G401 (cell line): Measurements from ENCODE around the gene PPP1R16B. TPM values are rescaled to one million over a fixed set of nuclear protein-coding genes. Genes with fewer than 3 reads are reported as not detected.

Experiments used
- DNase-seq: peaks from one replicate; pipeline ENCODE4 v3.0.0-alpha.2; 2015; ENCODE audit warnings: low spot score
- in situ Hi-C: cut with HindIII; loops from 2 replicates; pipeline ENCODE4 v1.10.0; 2016; ENCODE audit warnings: low sequenced_read_pairs, mixed read lengths
- total RNA-seq: library from RNA; depleted of rRNA; stranded (reverse); fragments of >200 nt; shearing (Covaris generic); gene quantifications from 2 replicates; pipeline ENCODE4 v1.2.3, GENCODE V29; 2014

Gene PPP1R16B
- total RNA-seq, 1 experiment from 2014 or later: not detected

- in situ Hi-C loops: no loop called here
Measured at GRCh38 chr20:38866265-38867061, 61.0 kb downstream of the PPP1R16B start.

DNA sequence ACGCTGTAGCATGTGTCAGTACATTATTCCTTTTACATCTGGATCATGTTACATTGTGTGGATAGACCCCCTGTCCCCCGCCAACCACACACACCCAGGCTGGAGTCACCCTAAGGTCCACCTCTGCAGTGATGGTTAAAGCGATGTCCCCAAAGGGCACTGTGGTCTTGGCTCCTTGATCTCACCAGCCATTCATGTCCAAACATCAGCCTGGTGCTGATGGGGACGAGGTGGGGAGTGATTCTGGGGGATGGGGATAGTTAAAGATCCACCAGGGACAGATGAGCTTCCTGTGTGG is 61.5 kb downstream of the PPP1R16B start:
- in situ Hi-C loops: no loop called here
- no peak for DNase-seq

More at GRCh38 chr20:38866265-38867061, 61.0 kb downstream of the PPP1R16B start:
- no peak for DNase-seq

- no peak for DNase-seq
- in situ Hi-C loops: no loop called here
Measured at GRCh38 chr20:38870733-38871559, 65.4 kb downstream of the PPP1R16B start.

GRCh38 chr20:38871560-38871953 is 66.1 kb downstream of the PPP1R16B start:
- no peak for DNase-seq
- in situ Hi-C loops: no loop called here

DNA sequence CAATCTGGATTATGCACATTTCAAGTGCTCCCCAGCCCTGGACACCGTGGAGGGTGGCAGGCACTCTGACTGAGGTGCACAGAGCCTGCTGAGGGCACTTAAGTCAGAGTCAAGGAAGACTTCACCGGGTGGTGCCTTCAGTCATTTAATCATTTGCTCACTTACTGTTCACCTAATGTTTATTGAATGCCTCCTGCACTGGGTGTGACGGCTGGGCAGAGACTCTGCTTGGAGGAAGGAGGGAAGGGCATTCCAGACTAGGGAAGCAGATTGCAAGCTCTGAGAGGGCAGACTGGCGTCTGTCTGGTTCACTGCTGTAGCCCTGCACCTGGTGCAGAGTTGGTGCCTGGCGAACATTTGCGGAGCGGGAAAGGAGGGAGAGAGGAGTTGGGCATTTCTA is 66.5 kb downstream of the PPP1R16B start:
- in situ Hi-C loops: no loop called here

GRCh38 chr20:38872491-38873049 is 67.1 kb downstream of the PPP1R16B start:
- in situ Hi-C loops: no loop called here
- DNase-seq: no peak

More for the DNA sequence above, 66.5 kb downstream of the PPP1R16B start:
- DNase-seq: no peak

DNA sequence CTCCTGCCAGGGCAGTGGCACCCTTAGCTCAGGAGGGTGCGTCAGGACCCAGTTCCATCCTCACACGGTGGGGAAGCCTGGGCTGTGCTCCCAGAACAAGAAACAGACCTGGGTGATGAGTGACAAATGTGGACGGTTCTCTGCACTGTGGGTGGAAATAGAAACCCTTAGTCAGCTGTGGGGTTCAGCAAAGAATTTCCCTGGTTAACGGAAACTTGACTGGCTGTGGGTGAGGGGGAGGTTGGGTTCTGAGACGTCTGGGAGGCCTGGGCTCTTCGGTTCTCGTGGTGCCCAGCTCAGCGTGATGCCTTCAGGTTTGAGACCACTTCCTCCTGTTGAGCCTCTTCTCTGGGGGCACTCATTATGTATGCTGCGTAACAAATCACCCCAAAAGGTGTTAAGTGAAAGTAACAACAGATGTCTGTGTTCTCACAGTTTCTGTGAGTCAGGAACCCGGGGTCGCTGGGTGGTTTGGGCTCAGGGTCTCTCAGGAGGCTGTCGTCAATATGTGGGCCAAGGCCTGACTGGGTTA is 67.6 kb downstream of the PPP1R16B start:
- in situ Hi-C loops: no loop called here
- no peak for DNase-seq

DNA sequence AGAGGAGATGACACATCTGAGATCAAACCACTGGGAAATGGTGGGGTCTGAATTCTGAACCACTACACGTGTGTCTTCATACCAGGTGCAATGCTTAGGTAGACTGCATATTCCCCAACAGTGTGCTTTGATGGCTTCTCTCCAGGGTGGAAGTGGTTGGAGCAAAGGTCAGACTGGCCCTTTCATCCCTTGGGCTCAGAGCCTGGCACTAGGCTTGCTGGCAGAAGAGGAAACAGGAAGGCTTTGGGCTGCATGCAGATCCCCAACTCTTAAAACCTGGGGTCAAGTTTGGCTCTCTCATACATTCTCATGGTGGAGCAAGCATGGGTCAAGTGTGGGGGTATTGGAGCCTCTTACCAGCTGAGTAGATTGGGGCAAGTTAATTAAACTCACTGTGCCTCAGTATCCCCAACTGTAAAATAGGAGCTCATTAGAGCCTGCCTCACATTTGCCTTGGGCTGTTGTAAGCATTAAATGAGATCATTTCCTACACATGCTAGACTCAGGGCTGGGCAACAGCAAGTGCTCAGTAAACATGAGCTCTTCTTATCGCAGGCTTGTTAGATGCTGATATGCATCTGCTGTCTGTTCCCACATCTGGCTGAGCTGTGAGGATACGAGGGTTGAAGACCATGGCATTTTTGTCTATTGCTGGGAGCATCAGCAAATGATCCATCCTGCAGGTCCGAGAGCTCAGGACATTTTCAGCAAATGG is 69.1 kb downstream of the PPP1R16B start:
- in situ Hi-C loops: no loop called here
- no peak for DNase-seq

- peak; percentile 78 for DNase-seq
- in situ Hi-C loops: no loop called here
Measured at GRCh38 chr20:38875175-38875993, 69.9 kb downstream of the PPP1R16B start.

DNA sequence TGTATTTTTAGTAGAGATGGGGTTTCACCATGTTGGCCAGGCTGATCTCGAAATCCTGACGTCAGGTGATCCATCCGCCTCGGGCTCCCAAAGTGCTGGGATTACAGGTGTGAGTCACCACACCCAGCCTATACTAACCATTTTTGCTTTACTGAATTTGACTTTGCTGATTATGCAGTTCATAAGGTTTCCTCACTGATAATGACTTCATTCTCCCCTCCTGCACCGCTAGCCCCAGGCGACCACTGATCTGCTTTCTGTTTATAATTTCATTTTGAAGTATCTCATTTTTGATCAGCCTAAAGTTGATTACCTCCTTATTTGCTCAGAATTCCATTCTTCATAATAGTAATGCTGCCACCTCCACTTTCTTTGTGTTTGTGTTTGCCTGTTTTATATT is 72.0 kb downstream of the PPP1R16B start:
- DNase-seq: no peak
- in situ Hi-C loops: no loop called here

GRCh38 chr20:38878866-38879265 is 73.4 kb downstream of the PPP1R16B start:
- DNase-seq: no peak
- in situ Hi-C loops: no loop called here

DNA sequence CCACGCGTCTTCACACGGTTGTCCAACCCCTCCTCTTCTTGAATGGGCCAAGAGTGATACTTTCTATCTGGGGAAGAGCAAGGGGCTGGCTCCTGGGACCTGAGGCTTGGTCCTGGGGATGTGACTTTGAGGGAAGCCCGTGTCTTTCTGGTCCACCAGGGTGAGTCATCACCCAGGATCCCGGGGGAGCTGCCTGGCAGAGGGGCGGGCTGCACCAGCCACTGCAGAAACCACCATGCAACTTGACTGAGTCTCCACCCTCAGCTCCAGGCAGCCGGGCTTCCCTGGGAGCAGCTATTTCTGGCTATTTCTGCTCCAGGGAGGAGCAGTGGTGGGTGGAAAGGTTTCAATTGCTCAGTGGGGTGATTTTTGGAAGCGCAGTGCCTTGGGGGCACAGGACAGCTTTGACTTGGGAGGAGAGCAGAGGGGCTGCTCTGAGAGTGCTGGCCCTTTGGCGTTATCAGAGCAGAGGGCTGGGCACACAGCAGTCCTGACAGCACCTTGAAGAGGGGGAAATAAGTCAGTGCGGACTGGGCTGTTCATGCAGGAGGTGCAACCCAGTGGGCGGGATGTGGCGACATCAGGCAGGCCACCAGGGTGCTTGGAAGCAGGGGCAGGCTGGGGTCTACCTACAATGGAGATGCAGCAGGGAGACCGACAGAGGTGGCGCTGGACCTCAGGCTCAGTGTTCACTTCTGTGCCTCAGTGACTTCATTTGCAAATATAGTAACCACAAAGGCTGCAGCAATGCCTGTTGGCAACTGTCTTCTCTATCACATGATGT is 75.6 kb downstream of the PPP1R16B start:
- no peak for DNase-seq
- in situ Hi-C loops: no loop called here

DNA sequence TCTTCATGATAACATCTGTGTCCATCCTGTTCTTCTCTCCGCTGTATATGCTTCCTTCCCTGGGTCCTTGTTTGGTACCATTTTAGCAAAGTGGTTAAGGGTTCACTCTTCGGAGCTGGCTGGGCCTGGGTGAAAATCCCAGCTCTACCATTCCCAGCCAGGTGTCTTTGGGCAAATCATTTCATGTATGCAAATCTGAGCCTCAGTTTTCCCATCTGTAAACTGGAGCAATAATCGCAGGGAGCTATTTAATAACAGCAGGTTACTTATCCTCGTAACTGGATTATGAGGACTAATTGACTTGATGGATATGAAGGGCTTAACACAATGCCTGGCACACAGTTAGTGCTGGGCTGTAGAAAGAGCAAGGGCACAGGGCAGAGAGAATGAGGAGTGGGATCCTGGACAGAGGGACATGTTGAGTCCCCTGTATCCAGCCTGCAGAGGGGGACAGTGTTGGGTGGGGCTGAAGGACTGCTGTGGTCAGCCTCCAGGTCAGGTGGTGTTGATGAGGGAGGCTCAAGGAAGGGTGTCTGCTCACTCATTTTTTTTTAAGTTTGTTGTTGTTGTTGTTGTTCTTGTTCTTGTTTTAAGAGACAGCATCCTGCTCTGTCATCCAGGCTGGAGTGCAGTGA is 76.4 kb downstream of the PPP1R16B start:
- in situ Hi-C loops: no loop called here
- no peak for DNase-seq

- in situ Hi-C loops: no loop called here
Measured at GRCh38 chr20:38882600-38882999, 77.1 kb downstream of the PPP1R16B start.

GRCh38 chr20:38883081-38883980 is 77.8 kb downstream of the PPP1R16B start:
- peak; percentile 97 for DNase-seq
- in situ Hi-C loops: no loop called here

More at GRCh38 chr20:38882600-38882999, 77.1 kb downstream of the PPP1R16B start:
- DNase-seq: no peak

DNA sequence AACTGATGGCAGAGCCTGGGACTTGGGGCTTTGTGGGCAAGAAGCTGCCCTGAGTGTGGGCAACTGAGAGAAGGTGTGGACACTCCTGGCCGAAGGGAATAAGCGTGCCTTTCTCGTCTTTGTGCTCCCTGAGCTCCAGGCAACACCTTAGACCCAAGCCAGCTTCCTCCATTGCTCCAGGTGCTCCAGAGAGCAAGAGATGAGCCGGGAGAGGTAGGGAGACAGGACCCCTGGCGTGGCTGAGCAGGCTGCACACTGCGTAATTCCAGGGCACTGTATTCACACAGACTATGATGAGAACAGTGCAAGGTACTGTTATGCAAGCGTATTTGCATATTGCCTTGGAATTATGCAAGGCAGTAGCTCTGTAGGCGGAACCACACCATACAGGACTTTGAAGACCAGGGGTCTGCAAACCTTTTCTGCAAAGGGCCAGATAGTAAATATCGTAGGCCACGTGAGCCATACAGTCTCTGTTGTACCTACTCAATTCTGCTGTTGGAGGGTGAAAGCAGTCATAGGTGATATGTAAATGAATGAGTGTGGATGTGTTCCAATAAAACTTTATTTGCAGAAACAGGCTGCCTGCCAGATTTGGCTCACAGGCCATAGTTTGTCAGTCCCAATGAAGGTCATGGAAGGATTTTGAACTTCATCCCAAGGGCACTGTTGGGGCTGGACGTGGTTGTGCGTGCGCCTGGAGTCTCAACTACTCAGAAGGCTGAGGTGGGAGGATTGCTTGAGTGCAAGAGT is 78.7 kb downstream of the PPP1R16B start:
- in situ Hi-C loops: no loop called here

More for the DNA sequence above, 78.7 kb downstream of the PPP1R16B start:
- DNase-seq: peak; percentile 70
